A673 (cell line): ENCODE results near the gene MAP2K5.

ENCODE experiments used
- CTCF ChIP-seq: fragments of 300-800, 200-600 bp; sonication (generic); conservative IDR thresholded peaks from 2 replicates; pipeline ENCODE4 v1.5.1; 2017; ENCODE audit warnings: low read depth, mild to moderate bottlenecking, antibody characterized with exemption, low read length, moderate library complexity, mixed read lengths
- EZH2 ChIP-seq: fragments of 200-600 bp; sonication (generic); IDR thresholded peaks from 2 replicates; pipeline ENCODE4 v1.6.1; 2017; ENCODE audit warnings: borderline replicate concordance, low read depth, mild to moderate bottlenecking, mixed read lengths, antibody characterized with exemption, low read length; ENCODE audit not compliant: poor library complexity, severe bottlenecking

DNA sequence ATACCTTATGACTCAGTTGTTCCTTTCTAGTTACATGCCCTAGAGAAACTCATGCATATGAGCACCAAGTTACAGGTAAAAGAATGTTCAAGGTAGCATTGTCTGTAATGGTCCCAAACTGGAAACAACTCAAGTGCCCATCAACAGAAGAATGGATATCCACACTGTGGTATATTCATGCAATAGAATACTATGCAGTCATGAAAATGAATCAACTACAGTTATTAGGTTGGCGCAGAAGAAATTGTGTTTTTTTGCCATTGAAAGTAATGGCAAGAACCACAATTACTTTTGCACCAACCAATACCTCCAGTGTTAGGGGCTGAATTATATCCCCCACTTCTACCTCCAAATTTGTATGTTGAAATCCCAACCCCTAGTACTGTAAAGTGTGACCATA, 307.0 kb downstream of the MAP2K5 start:
- TF ChIP-seq CTCF = no peak
- no peak for TF ChIP-seq EZH2
